ENCODE results near the gene KIF14.

GRCh38 chr1:200506471-200506870 is 114.1 kb downstream of the KIF14 start:
- TF ChIP-seq CTCF (IDR thresholded peaks at IDR 0.05; ENCODE audit: low read depth, low read length) (no peak), POLR2A (IDR thresholded peaks at IDR 0.05; ENCODE audit: extremely low read depth, insufficient read length) (no peak), MAX (IDR thresholded peaks at IDR 0.05; ENCODE audit: low read depth, low read length) (no peak), MYC (IDR thresholded peaks at IDR 0.05; ENCODE audit: low read depth, low read length) (no peak)
